HG02798 (cell line): ENCODE data around the gene RAB3B.
"Not testable (repeated sequence)": the region's sequence is repeated elsewhere in the genome, so short reads cannot be mapped to it uniquely, and the experiment has no call there.

ENCODE experiments used
- ATAC-seq: cut with Tn5 transposase; IDR thresholded peaks from one replicate; pipeline ENCODE4 v1.9.1; 2021; ENCODE audit warnings: mild to moderate bottlenecking; ENCODE audit not compliant: unreplicated experiment, poor library complexity

The RAB3B gene

DNA sequence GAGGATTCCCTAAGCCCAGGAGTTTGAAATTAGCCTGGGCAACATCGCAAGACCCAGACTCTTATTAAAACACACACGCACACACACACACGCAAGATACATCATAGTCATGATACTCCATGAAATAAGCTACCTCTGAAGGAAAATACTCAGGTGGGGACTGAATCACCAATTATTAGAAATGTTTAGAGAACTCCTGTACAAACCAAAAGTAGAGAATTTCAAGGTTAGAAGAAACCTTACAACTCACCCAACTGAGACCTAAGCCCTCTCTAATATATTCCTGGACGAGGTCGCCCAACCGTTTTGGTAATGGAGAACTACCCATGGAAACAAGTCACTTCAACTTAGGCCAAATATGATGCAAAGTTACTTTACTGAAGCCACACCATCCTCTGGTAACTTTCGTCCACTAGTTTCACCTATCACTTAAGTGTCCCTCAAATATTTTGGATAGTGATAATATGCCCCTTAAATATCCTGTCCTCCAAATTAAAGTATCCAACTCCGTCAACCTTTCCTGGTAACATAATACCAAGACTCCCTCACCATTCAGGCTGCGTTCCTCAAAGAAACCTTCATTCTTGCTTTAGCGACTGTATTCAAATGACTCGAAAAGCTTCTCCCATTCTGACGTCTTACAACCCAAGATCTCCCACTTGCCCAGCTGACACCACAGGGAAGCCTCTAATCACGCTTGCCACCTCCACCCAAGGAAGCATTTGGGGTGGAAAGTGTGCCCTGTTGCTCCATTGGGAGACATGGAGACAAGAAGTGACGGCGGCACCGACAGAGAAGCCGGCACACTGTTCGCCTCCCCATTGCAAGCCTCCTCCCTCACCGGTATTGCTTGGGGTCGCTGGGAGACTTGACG lies 112.8 kb downstream of the RAB3B start:
- ATAC-seq: no peak

- no peak for ATAC-seq
Measured at GRCh38 chr1:51875836-51876235, 114.7 kb downstream of the RAB3B start.

GRCh38 chr1:51875291-51875772 lies 115.2 kb downstream of the RAB3B start:
- ATAC-seq: no peak

DNA sequence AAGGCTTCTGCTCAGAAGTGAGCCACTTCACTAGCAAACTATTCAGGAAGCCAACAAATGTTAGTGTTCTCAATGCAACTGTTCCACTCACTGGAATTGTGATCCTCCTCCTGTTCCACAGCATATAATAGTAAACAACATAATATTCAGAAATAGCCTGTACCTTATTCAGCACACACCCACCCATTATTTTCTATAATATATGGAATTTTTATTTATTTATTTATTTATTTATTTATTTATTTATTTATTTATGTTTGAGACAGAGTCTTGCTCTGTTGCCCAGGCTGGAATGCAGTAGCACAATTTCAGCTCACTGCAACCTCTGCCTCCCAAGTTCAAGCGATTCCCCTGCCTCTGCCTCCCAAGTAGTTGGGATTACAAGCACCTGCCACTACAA lies 117.2 kb downstream of the RAB3B start:
- not testable (repeated sequence) for ATAC-seq

- peak; percentile 64 for ATAC-seq
Measured at GRCh38 chr1:51871351-51871975, 119.0 kb downstream of the RAB3B start.

GRCh38 chr1:51870603-51871350 lies 119.7 kb downstream of the RAB3B start:
- ATAC-seq: no peak

GRCh38 chr1:51867479-51868232 lies 122.8 kb downstream of the RAB3B start:
- no peak for ATAC-seq

- no peak for ATAC-seq
Measured at GRCh38 chr1:51863384-51863783, 127.1 kb downstream of the RAB3B start.

DNA sequence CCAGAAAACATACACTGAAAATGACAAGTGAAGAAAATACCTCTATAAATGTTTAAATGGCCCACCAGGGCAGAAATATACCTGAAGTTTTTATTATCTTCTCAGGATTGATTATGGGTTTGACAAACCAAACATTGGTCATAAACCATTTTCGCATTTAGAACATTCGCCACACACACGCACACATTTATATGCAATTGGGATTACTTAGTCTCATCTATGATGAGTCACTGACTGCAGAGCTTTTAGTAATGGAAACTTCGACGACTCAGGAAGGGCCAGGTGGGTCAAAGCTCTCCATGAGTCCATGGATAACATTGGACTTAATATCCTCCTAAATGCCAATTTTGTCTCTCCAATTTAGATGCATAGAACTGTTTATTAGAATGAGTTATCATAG lies 128.8 kb downstream of the RAB3B start:
- ATAC-seq: no peak

DNA sequence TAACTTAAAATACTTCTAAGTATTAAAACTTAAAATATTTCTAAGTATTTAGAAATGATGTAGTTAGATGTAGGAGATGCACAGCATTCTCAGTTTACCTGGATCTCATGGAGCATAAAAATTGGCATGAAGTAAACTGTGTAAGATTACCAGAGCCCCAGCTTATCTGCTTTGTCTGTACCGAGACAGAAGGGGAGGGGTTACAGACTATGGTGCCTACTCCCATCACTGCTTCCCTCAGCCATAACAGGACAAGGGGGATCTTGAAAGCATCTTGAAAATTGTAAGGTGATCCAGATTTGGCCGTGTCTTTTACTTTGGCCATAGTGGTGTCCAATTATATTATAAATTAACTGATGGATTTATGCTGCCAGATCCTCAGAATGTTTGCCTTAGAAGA lies 130.8 kb downstream of the RAB3B start:
- ATAC-seq: no peak

GRCh38 chr1:51859333-51859732 lies 131.2 kb downstream of the RAB3B start:
- no peak for ATAC-seq

GRCh38 chr1:51858892-51859291 lies 131.6 kb downstream of the RAB3B start:
- no peak for ATAC-seq
